HEK293 (cell line): Measurements from ENCODE around the gene ITPKC.

Experiments used
- CTCF ChIA-PET: fragments of 350-600 bp; formaldehyde crosslinking; extraction: SDS; loops from one replicate; lab custom pipeline; 2021; ENCODE audit warnings: antibody characterized with exemption; lab: Yijun Ruan, JAX
- POLR2A ChIA-PET: fragments of 300-600 bp; formaldehyde crosslinking; extraction: SDS; loops from one replicate; lab custom pipeline; 2020; ENCODE audit warnings: antibody characterized with exemption, inconsistent platforms; lab: Yijun Ruan, JAX
- H3K27ac ChIP-seq: fragments of 200-500 bp; sonication (Bioruptor generic); 2 replicates; pipeline ENCODE4 v1.5.1; 2014; ENCODE audit warnings: low read depth, low read length, control low read depth, inconsistent platforms; ENCODE audit errors: extremely low read depth
- H3K36me3 ChIP-seq, 2 experiments: fragments of 200-500 bp in 1 of 2; sonication (Bioruptor generic) in 1 of 2; 1 replicate in 1 of 2; 2 replicates in 1 of 2; pipeline ENCODE4 v1.5.1; 2014 to 2017; ENCODE audit warnings: inconsistent platforms in 2 of 2, low read length in 2 of 2; ENCODE audit not compliant: control insufficient read depth in 2 of 2, insufficient read depth in 1 of 2
- H3K4me1 ChIP-seq: fragments of 200-500 bp; sonication (Bioruptor generic); 2 replicates; pipeline ENCODE4 v1.5.1; 2014; ENCODE audit warnings: mild to moderate bottlenecking, low read length, inconsistent platforms; ENCODE audit not compliant: control insufficient read depth, insufficient read depth
- H3K4me3 ChIP-seq: 2 replicates; pipeline ENCODE4 v1.5.1; 2011; ENCODE audit warnings: low read depth, mild to moderate bottlenecking, control low read depth, low read length, moderate library complexity
- H3K9me3 ChIP-seq: fragments of 200-500 bp; sonication (Bioruptor generic); 2 replicates; pipeline ENCODE4 v1.5.1; 2014; ENCODE audit warnings: low read depth, low read length, inconsistent platforms; ENCODE audit not compliant: control insufficient read depth, insufficient read depth
- CTCF ChIP-seq: fragments of 450-650 bp; formaldehyde crosslinking; IDR thresholded peaks from 2 replicates; pipeline ENCODE4 v1.5.1; 2016; ENCODE audit warnings: missing biosample characterization, missing genetic modification characterization
- GLI4 ChIP-seq: fragments of 450-650 bp; formaldehyde crosslinking; IDR thresholded peaks from 2 replicates; pipeline ENCODE4 v1.5.1; 2016; ENCODE audit warnings: missing biosample characterization, missing genetic modification characterization
- PRDM10 ChIP-seq: fragments of 450-650 bp; formaldehyde crosslinking; IDR thresholded peaks from 2 replicates; pipeline ENCODE4 v1.5.1; 2016; ENCODE audit warnings: missing biosample characterization, missing genetic modification characterization
- RBAK ChIP-seq: fragments of 450-650 bp; formaldehyde crosslinking; IDR thresholded peaks from 2 replicates; pipeline ENCODE4 v1.5.1; 2016; ENCODE audit warnings: missing biosample characterization, missing genetic modification characterization
- YY2 ChIP-seq: fragments of 450-650 bp; formaldehyde crosslinking; IDR thresholded peaks from 2 replicates; pipeline ENCODE4 v1.5.1; 2016; ENCODE audit warnings: missing biosample characterization, missing genetic modification characterization
- ZBTB44 ChIP-seq: fragments of 450-650 bp; IDR thresholded peaks from 2 replicates; pipeline ENCODE4 v1.5.1; 2018; ENCODE audit warnings: missing biosample characterization, mild to moderate bottlenecking, missing genetic modification characterization
- ZNF10 ChIP-seq: fragments of 450-650 bp; formaldehyde crosslinking; IDR thresholded peaks from 2 replicates; pipeline ENCODE4 v1.5.1; 2017; ENCODE audit warnings: missing biosample characterization, missing genetic modification characterization
- ZNF2 ChIP-seq: fragments of 450-650 bp; formaldehyde crosslinking; IDR thresholded peaks from 2 replicates; pipeline ENCODE4 v1.5.1; 2016; ENCODE audit warnings: missing biosample characterization, missing genetic modification characterization
- ZNF404 ChIP-seq: fragments of 450-650 bp; formaldehyde crosslinking; IDR thresholded peaks from 2 replicates; pipeline ENCODE4 v1.5.1; 2017; ENCODE audit warnings: missing biosample characterization, missing genetic modification characterization
- ZNF623 ChIP-seq: fragments of 450-650 bp; formaldehyde crosslinking; IDR thresholded peaks from 2 replicates; pipeline ENCODE4 v1.5.1; 2016; ENCODE audit warnings: missing biosample characterization, missing genetic modification characterization
- ZNF664 ChIP-seq: fragments of 450-650 bp; formaldehyde crosslinking; IDR thresholded peaks from 2 replicates; pipeline ENCODE4 v1.5.1; 2016; ENCODE audit warnings: missing biosample characterization, missing genetic modification characterization
- ZNF670 ChIP-seq: fragments of 450-650 bp; formaldehyde crosslinking; IDR thresholded peaks from 2 replicates; pipeline ENCODE4 v1.5.1; 2016; ENCODE audit warnings: missing biosample characterization, missing genetic modification characterization, low read depth
- ZNF768 ChIP-seq: fragments of 450-650 bp; formaldehyde crosslinking; IDR thresholded peaks from 2 replicates; pipeline ENCODE4 v1.5.1; 2018; ENCODE audit warnings: missing biosample characterization, mild to moderate bottlenecking, missing genetic modification characterization

The ITPKC gene

GRCh38 chr19:40709817-40710216, 7.1 kb upstream of the ITPKC start:
- H3K9me3 ChIP-seq, result no peaks in the 10 kb centered on the region
- CTCF ChIA-PET, result interaction anchor here (0.6 to 1.8 kb wide), 3 partner anchors 46 to 222 kb away, joined by 4 to 5 read pairs (median 4); partner anchors contain the start of gene MIA
- H3K36me3 ChIP-seq, result peaks cover 70 to 90% of the 10 kb centered on the region in 2 experiments
- POLR2A ChIA-PET, result interaction anchor here (0.6 kb wide), 1 partner anchor 41 kb away, joined by 3 read pairs; the partner anchor contains the start of genes ACTMAP and SNRPA
- peaks cover 6% of the 10 kb centered on the region for H3K4me1 ChIP-seq
- H3K27ac ChIP-seq, result no peak overlapping the region
- TF ChIP-seq ZNF768 (tag by site-specific recombination), result peak; percentile 80
- TF ChIP-seq RBAK (tag by site-specific recombination), result no peak
- H3K4me3 ChIP-seq, result no peak overlapping the region

GRCh38 chr19:40713939-40714338, 3.0 kb upstream of the ITPKC start:
- TF ChIP-seq ZNF623 (tag by site-specific recombination) (no peak), ZNF664 (tag by site-specific recombination) (no peak), ZNF10 (no peak), ZNF404 (tag by site-specific recombination) (no peak), GLI4 (no peak), YY2 (tag by site-specific recombination) (no peak), ZNF670 (tag by site-specific recombination) (no peak), CTCF (tag by site-specific recombination) (no peak), ZBTB44 (tag by site-specific recombination) (no peak), PRDM10 (tag by site-specific recombination) (no peak), ZNF2 (tag by site-specific recombination) (no peak)
- CTCF ChIA-PET, result interaction anchor here (0.6 to 1.0 kb wide), 2 partner anchors 93 to 344 kb away, joined by 3 to 4 read pairs; no protein-coding TSS in a partner anchor
- POLR2A ChIA-PET, result interaction anchor here (0.6 to 0.7 kb wide), 3 partner anchors 66 to 90 kb away, joined by 3 to 9 read pairs (median 5); no protein-coding TSS in a partner anchor
- Histone ChIP-seq H3K36me3 (peaks cover 36 to 49% of the 10 kb centered on the region in 2 experiments), H3K4me3 (no peak overlapping the region), H3K4me1 (peaks cover 38% of the 10 kb centered on the region), H3K27ac (0 out of 2 replicates have a peak overlapping the region, but pooled peaks have one; percentile 86), H3K9me3 (no peaks in the 10 kb centered on the region)
